HG03460 (cell line): ENCODE results near the gene MAN2A2.
"Not testable (repeated sequence)": the region's sequence is repeated elsewhere in the genome, so short reads cannot be mapped to it uniquely, and the experiment has no call there.

Experiments
- ATAC-seq: cut with Tn5 transposase; IDR thresholded peaks from one replicate; pipeline ENCODE4 v1.9.1; 2021; ENCODE audit not compliant: unreplicated experiment

Gene MAN2A2

GRCh38 chr15:90871139-90871715, 31.9 kb upstream of the MAN2A2 start:
- no peak for ATAC-seq

GRCh38 chr15:90871716-90872485, 31.2 kb upstream of the MAN2A2 start:
- no peak for ATAC-seq

GRCh38 chr15:90872486-90873184, 30.5 kb upstream of the MAN2A2 start:
- ATAC-seq: no peak

GRCh38 chr15:90873488-90873997, 29.6 kb upstream of the MAN2A2 start:
- ATAC-seq: no peak

GRCh38 chr15:90873998-90874605, 29.0 kb upstream of the MAN2A2 start:
- ATAC-seq: no peak

- ATAC-seq: not testable (repeated sequence)
These were observed 28.1 kb upstream of the MAN2A2 start for GRCh38 chr15:90874986-90875385.

- no peak for ATAC-seq
These were observed 27.5 kb upstream of the MAN2A2 start for GRCh38 chr15:90875549-90875981.

- ATAC-seq: no peak
These were observed 27.1 kb upstream of the MAN2A2 start for GRCh38 chr15:90876046-90876445.

GRCh38 chr15:90876512-90877170, 26.5 kb upstream of the MAN2A2 start:
- ATAC-seq: no peak

- no peak for ATAC-seq
These were observed 25.8 kb upstream of the MAN2A2 start for GRCh38 chr15:90877315-90877714.

- ATAC-seq: no peak
These were observed 25.1 kb upstream of the MAN2A2 start for GRCh38 chr15:90877996-90878395.

DNA sequence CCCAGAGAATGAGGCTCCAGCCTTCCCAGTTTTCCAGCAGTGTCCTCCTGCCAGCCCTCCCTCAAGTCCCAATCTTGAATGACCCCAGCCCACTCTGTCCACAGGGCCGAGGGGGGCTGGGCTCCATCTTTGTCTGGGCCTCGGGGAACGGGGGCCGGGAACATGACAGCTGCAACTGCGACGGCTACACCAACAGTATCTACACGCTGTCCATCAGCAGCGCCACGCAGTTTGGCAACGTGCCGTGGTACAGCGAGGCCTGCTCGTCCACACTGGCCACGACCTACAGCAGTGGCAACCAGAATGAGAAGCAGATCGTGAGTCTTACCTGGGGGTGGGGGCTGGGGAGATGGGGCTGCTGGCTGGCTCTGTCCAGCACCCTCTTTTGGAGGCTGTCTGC, 24.4 kb upstream of the MAN2A2 start:
- ATAC-seq: no peak

- no peak for ATAC-seq
These were observed 23.3 kb upstream of the MAN2A2 start for GRCh38 chr15:90879730-90880366.

DNA sequence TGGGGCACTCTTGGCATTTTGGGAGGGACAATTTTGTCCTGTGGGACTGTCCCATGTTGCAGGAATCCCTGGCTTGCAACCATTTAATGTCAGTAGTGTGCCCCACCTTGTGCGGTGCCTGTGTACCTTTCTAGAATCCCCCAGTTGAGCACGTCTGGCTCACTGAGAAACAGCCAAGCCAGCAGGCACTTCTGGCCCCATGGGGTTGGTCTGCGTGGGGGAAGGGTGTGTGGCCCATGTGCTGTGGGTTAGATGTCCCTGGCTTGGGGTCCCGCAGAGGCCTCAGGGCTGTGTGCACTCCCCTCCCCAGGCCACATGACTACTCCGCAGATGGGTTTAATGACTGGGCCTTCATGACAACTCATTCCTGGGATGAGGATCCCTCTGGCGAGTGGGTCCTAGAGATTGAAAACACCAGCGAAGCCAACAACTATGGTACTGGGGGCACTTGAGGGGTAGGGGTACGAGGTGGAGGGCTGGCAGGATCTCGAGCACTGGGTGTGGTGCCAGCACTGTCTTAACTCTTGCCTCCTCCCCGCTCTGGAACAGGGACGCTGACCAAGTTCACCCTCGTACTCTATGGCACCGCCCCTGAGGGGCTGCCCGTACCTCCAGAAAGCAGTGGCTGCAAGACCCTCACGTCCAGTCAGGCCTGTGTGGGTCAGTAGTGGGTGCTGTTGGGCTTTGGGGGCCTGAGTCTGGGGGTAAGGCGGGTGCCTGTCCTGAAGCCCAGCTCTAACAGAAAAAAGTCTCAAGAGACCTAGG, 22.5 kb upstream of the MAN2A2 start:
- no peak for ATAC-seq

- no peak for ATAC-seq
These were observed 21.7 kb upstream of the MAN2A2 start for GRCh38 chr15:90881181-90881977.

- ATAC-seq: no peak
These were observed 21.0 kb upstream of the MAN2A2 start for GRCh38 chr15:90881978-90882721.

- ATAC-seq: no peak
These were observed 20.1 kb upstream of the MAN2A2 start for GRCh38 chr15:90882781-90883525.
